GM23248 (cell line): Measurements from ENCODE around the gene NRG3. TPM values are rescaled to one million over a fixed set of nuclear protein-coding genes. Genes with fewer than 3 reads are reported as not detected.
"Not testable (repeated sequence)": the region's sequence is repeated elsewhere in the genome, so short reads cannot be mapped to it uniquely, and the experiment has no call there.

ENCODE experiments used
- DNase-seq: peaks from one replicate; pipeline ENCODE4 v3.0.0-alpha.2; 2015
- H2AFZ ChIP-seq: fragments of 200-600 bp; sonication (generic); 2 replicates; pipeline ENCODE4 v1.6.1; 2016; ENCODE audit warnings: antibody characterized with exemption
- H3F3A ChIP-seq: fragments of 200-600 bp; sonication (generic); 2 replicates; pipeline ENCODE4 v1.6.1; 2016; ENCODE audit warnings: mild to moderate bottlenecking, antibody characterized with exemption, mixed run types; ENCODE audit not compliant: insufficient read depth
- H3K27ac ChIP-seq: fragments of 200-600 bp; sonication (generic); 2 replicates; pipeline ENCODE4 v1.5.1; 2016; ENCODE audit warnings: mild to moderate bottlenecking
- H3K27me3 ChIP-seq: fragments of 200-600 bp; sonication (generic); replicated peaks from 2 replicates; pipeline ENCODE4 v1.6.1; 2016; ENCODE audit warnings: mild to moderate bottlenecking; ENCODE audit not compliant: insufficient read depth
- H3K36me3 ChIP-seq: fragments of 200-600 bp; sonication (generic); 2 replicates; pipeline ENCODE4 v1.6.1; 2016; ENCODE audit warnings: low read depth, mild to moderate bottlenecking
- H3K4me1 ChIP-seq: fragments of 200-600 bp; sonication (generic); 2 replicates; pipeline ENCODE4 v1.6.1; 2016; ENCODE audit warnings: mild to moderate bottlenecking; ENCODE audit not compliant: insufficient read depth
- H3K4me2 ChIP-seq: fragments of 200-600 bp; sonication (generic); one replicate; pipeline ENCODE4 v1.6.1; 2016; ENCODE audit warnings: mild to moderate bottlenecking; ENCODE audit not compliant: unreplicated experiment
- H3K4me3 ChIP-seq: fragments of 200-600 bp; sonication (generic); 2 replicates; pipeline ENCODE4 v1.5.1; 2016; ENCODE audit warnings: mild to moderate bottlenecking
- H3K79me2 ChIP-seq: fragments of 200-600 bp; sonication (generic); 2 replicates; pipeline ENCODE4 v1.6.1; 2016; ENCODE audit warnings: mild to moderate bottlenecking; ENCODE audit not compliant: insufficient read depth
- H3K9ac ChIP-seq: fragments of 200-600 bp; sonication (generic); 2 replicates; pipeline ENCODE4 v1.6.1; 2016; ENCODE audit warnings: mild to moderate bottlenecking
- H3K9me2 ChIP-seq: fragments of 200-600 bp; sonication (generic); 2 replicates; pipeline ENCODE4 v1.6.1; 2016; ENCODE audit warnings: mixed run types, mild to moderate bottlenecking, moderate library complexity; ENCODE audit not compliant: insufficient read depth
- H3K9me3 ChIP-seq: fragments of 200-600 bp; sonication (generic); one replicate; pipeline ENCODE4 v1.6.1; 2017; ENCODE audit warnings: low read depth
- H4K20me1 ChIP-seq: fragments of 200-600 bp; sonication (generic); 2 replicates; pipeline ENCODE4 v1.6.0; 2016; ENCODE audit not compliant: insufficient read depth
- EZH2 ChIP-seq: fragments of 200-600 bp; sonication (generic); IDR thresholded peaks from 2 replicates; pipeline ENCODE4 v1.6.1; 2018; ENCODE audit warnings: antibody characterized with exemption, mild to moderate bottlenecking; ENCODE audit not compliant: insufficient read depth, poor library complexity, severe bottlenecking
- EZH2phosphoT487 ChIP-seq: fragments of 200-600 bp; sonication (generic); IDR thresholded peaks from 2 replicates; pipeline ENCODE4 v1.6.1; 2018; ENCODE audit warnings: antibody characterized with exemption, moderate library complexity, mild to moderate bottlenecking, low read depth; ENCODE audit not compliant: insufficient read depth
- WGBS, 2 experiments: methylation state at CpG; one replicate each; pipeline ENCODE4 v1.1.6; 2015 to 2017; ENCODE audit warnings: low lambda C conversion rate in 2 of 2, low coverage in 1 of 2; ENCODE audit errors: missing lambda C conversion rate in 2 of 2; 5-methylcytosine and 5-hydroxymethylcytosine counted together
- in situ Hi-C: fragments of 300-500 bp; cut with MboI; formaldehyde crosslinking; loops from 2 replicates; pipeline ENCODE4 v1.15.0; 2020
- polyA plus RNA-seq: library from polyadenylated mRNA; unstranded; fragments of >200 nt; fragmentation: Nextera tagmentation; extraction: Ambion mirVana; gene quantifications from 2 replicates; pipeline ENCODE4 v1.2.1, GENCODE V29; 2016
- total RNA-seq: library from RNA; depleted of rRNA; stranded (reverse); fragments of >200 nt; shearing (Covaris generic); gene quantifications from 2 replicates; pipeline ENCODE4 v1.2.3, GENCODE V29; 2014

Gene NRG3
- total and polyA plus RNA-seq, 2 experiments from 2014 or later, result not detected

GRCh38 chr10:82949816-82950575 is 1075.0 kb downstream of the NRG3 start:
- in situ Hi-C loops, result no loop called here
- Histone ChIP-seq H3K9me3 (no peaks in the 10 kb centered on the region), H3K27me3 (no peaks in the 10 kb centered on the region), H3K4me3 (no peak overlapping the region), H3K79me2 (no peaks in the 10 kb centered on the region), H3K9ac (no peak overlapping the region), H3K4me1 (no peaks in the 10 kb centered on the region), H3K27ac (no peak overlapping the region), H3K9me2 (no peaks in the 10 kb centered on the region), H3F3A (no peaks in the 10 kb centered on the region), H4K20me1 (no peaks in the 10 kb centered on the region), H2AFZ (no peak overlapping the region), H3K4me2 (no peak overlapping the region), H3K36me3 (no peaks in the 10 kb centered on the region)
- 35 to 40% methylated on average over 2 of the region's 2 CpGs for WGBS, 2 experiments
- DNase-seq, result no peak
- TF ChIP-seq EZH2phosphoT487 (no peak), EZH2 (no peak)

- TF ChIP-seq EZH2 (no peak), EZH2phosphoT487 (no peak)
- H3K9me2 ChIP-seq, result no peaks in the 10 kb centered on the region
- no peak overlapping the region for H3K27ac ChIP-seq
- no peaks in the 10 kb centered on the region for H4K20me1 ChIP-seq
- H3K36me3 ChIP-seq, result no peaks in the 10 kb centered on the region
- no peak for DNase-seq
- H3K79me2 ChIP-seq, result no peaks in the 10 kb centered on the region
- H3K4me2 ChIP-seq, result no peak overlapping the region
- WGBS, 2 experiments, result 33 to 34% methylated on average over 5 of the region's 5 CpGs
- no peaks in the 10 kb centered on the region for H3K9me3 ChIP-seq
- no peaks in the 10 kb centered on the region for H3F3A ChIP-seq
- no peak overlapping the region for H3K9ac ChIP-seq
- no peaks in the 10 kb centered on the region for H3K27me3 ChIP-seq
- H2AFZ ChIP-seq, result no peak overlapping the region
- H3K4me3 ChIP-seq, result no peak overlapping the region
- in situ Hi-C loops, result no loop called here
- H3K4me1 ChIP-seq, result no peaks in the 10 kb centered on the region
Measured at GRCh38 chr10:82953331-82953730, 1078.3 kb downstream of the NRG3 start.

- Histone ChIP-seq H3K9me2 (no peaks in the 10 kb centered on the region), H3K79me2 (no peaks in the 10 kb centered on the region), H3K27ac (no peak overlapping the region), H3K4me3 (no peak overlapping the region), H3K9ac (no peak overlapping the region), H3K36me3 (no peaks in the 10 kb centered on the region), H2AFZ (no peak overlapping the region), H3F3A (no peaks in the 10 kb centered on the region), H3K4me2 (no peak overlapping the region), H3K27me3 (no peaks in the 10 kb centered on the region), H3K9me3 (no peaks in the 10 kb centered on the region), H3K4me1 (no peaks in the 10 kb centered on the region), H4K20me1 (no peaks in the 10 kb centered on the region)
- no peak for DNase-seq
- 35 to 38% methylated on average over 4 of the region's 4 CpGs for WGBS, 2 experiments
- in situ Hi-C loops, result no loop called here
- no peak for TF ChIP-seq EZH2
- TF ChIP-seq EZH2phosphoT487, result no peak
Measured at GRCh38 chr10:82953909-82954308, 1078.9 kb downstream of the NRG3 start.

GRCh38 chr10:82960421-82961060 is 1085.5 kb downstream of the NRG3 start:
- in situ Hi-C loops, H3K4me2 ChIP-seq, H3K9ac ChIP-seq, H3K9me3 ChIP-seq, H3K9me2 ChIP-seq, H3K27ac ChIP-seq, H3K4me3 ChIP-seq, DNase-seq, H3K4me1 ChIP-seq, H3K79me2 ChIP-seq, H3F3A ChIP-seq, H3K36me3 ChIP-seq, H2AFZ ChIP-seq, H4K20me1 ChIP-seq, H3K27me3 ChIP-seq: not testable (repeated sequence)
- WGBS, 2 experiments, result 39 to 41% methylated on average over 7 of the region's 7 CpGs
